HepG2 (cell line): ENCODE results near the gene CCDC192. TPM values are rescaled to one million over a fixed set of nuclear protein-coding genes. Genes with fewer than 3 reads are reported as not detected.

Experiments used
- ATAC-seq: fragments of 200-7000 bp; cut with Tn5 transposase; 3 replicates; pipeline ENCODE4 v1.9.1; 2020; ENCODE audit warnings: mild to moderate bottlenecking, moderate library complexity
- BruUV-seq: library from RNA; stranded (reverse); fragments of 400-500 nt; replicated peaks from 2 replicates; lab custom pipeline; 2021; lab: Mats Ljungman, UMichigan
- CTCF ChIA-PET: fragments of 300-600 bp; formaldehyde crosslinking; extraction: SDS; loops from one replicate; lab custom pipeline; 2021; ENCODE audit warnings: low total read pairs, inconsistent platforms, low intra/inter-chr PET ratio; lab: Yijun Ruan, JAX
- POLR2A ChIA-PET: fragments of 350-600 bp; sonication (Branson Sonifier 250); formaldehyde crosslinking; loops from one replicate; lab custom pipeline; 2020; ENCODE audit warnings: antibody characterized with exemption, inconsistent platforms; lab: Yijun Ruan, JAX
- DNase-seq: peaks from one replicate; pipeline ENCODE4 v3.0.0-alpha.2; 2015; ENCODE audit warnings: low spot score
- FAIRE-seq: peaks from 3 replicates; lab custom pipeline; 2011; peaks lifted over from hg19 to GRCh38; lab: Jason Lieb, UNC
- H2AFZ ChIP-seq: one replicate; pipeline ENCODE4 v1.6.1; 2011; ENCODE audit warnings: low read length, inconsistent platforms
- H3K27ac ChIP-seq: fragments of 300-600 bp; 3 replicates; pipeline ENCODE4 v1.8.0; 2011; ENCODE audit warnings: mixed run types, mild to moderate bottlenecking, mixed read lengths, low read length, inconsistent platforms; ENCODE audit not compliant: insufficient read depth; ENCODE audit errors: extremely low read length
- H3K27me3 ChIP-seq, 2 experiments: fragments of 200-600 bp in 1 of 2; 2 replicates in 1 of 2; 3 replicates in 1 of 2; pipeline versions ENCODE4 v1.6.0 to v1.8.0; 2011; ENCODE audit warnings: low read length in 2 of 2, mild to moderate bottlenecking in 2 of 2, moderate library complexity in 2 of 2, inconsistent platforms in 1 of 2; ENCODE audit not compliant: insufficient read depth in 2 of 2, control insufficient read depth in 1 of 2
- H3K36me3 ChIP-seq, 2 experiments: fragments of 200-600 bp in 1 of 2; replicated peaks in 1 of 2; 2 replicates in 1 of 2; 3 replicates in 1 of 2; pipeline versions ENCODE4 v1.5.1 to v1.8.0; 2011; ENCODE audit warnings: low read length in 2 of 2, inconsistent platforms in 1 of 2; ENCODE audit not compliant: insufficient read depth in 2 of 2, control insufficient read depth in 1 of 2
- H3K4me1 ChIP-seq: 2 replicates; pipeline ENCODE4 v1.5.1; 2012; ENCODE audit warnings: low read length, inconsistent platforms; ENCODE audit not compliant: insufficient read depth
- H3K4me2 ChIP-seq: 2 replicates; pipeline ENCODE4 v1.6.0; 2011; ENCODE audit warnings: low read depth, low read length, inconsistent platforms
- H3K4me3 ChIP-seq, 3 experiments: fragments of 200-600 bp in 1 of 3; sonication (generic), shearing (Covaris generic) in 1 of 3; replicated peaks in 1 of 3; 2 replicates each; pipeline ENCODE4 v1.5.1; 2011 to 2016; ENCODE audit warnings: low read length in 3 of 3, inconsistent platforms in 2 of 3, low read depth in 2 of 3, mild to moderate bottlenecking in 2 of 3, control low read depth in 1 of 3, mixed read lengths in 1 of 3; ENCODE audit not compliant: insufficient read depth in 1 of 3
- H3K79me2 ChIP-seq: one replicate; pipeline ENCODE4 v1.6.1; 2011; ENCODE audit warnings: low read length, inconsistent platforms; ENCODE audit not compliant: insufficient read depth
- H3K9ac ChIP-seq: 2 replicates; pipeline ENCODE4 v1.6.0; 2011; ENCODE audit warnings: mild to moderate bottlenecking, low read depth, low read length, inconsistent platforms; ENCODE audit not compliant: insufficient read depth
- H3K9me3 ChIP-seq: 2 replicates; pipeline ENCODE4 v1.5.1; 2012; ENCODE audit warnings: mild to moderate bottlenecking, low read length
- H4K20me1 ChIP-seq: 2 replicates; pipeline ENCODE4 v1.6.0; 2011; ENCODE audit warnings: inconsistent platforms, mild to moderate bottlenecking, low read length, moderate library complexity; ENCODE audit not compliant: insufficient read depth
- AGO2 ChIP-seq: fragments of 200-400 bp; formaldehyde crosslinking; optimal IDR thresholded peaks from 2 replicates; pipeline ENCODE3; 2017; ENCODE audit warnings: mild to moderate bottlenecking, low read depth, low read length, moderate library complexity
- FOXM1 ChIP-seq: sonication (generic); formaldehyde crosslinking; IDR thresholded peaks from 2 replicates; pipeline ENCODE4 v1.5.0; 2020; ENCODE audit warnings: missing genetic modification reagents
- IKZF1 ChIP-seq: fragments of 450-650 bp; IDR thresholded peaks from 2 replicates; pipeline ENCODE4 v1.7.1; 2016
- MYC ChIP-seq: sonication (generic); formaldehyde crosslinking; IDR thresholded peaks from 2 replicates; pipeline ENCODE4 v1.9.0; 2021; ENCODE audit warnings: missing genetic modification reagents, borderline replicate concordance
- NBN ChIP-seq: fragments of 450-650 bp; conservative IDR thresholded peaks from 2 replicates; pipeline ENCODE4 v1.6.1; 2017
- SP4 ChIP-seq: sonication (generic); formaldehyde crosslinking; IDR thresholded peaks from 2 replicates; pipeline ENCODE4 v1.8.1; 2023; ENCODE audit warnings: mild to moderate bottlenecking, missing genetic modification reagents
- ZNF207 ChIP-seq: fragments of 450-650 bp; IDR thresholded peaks from 2 replicates; pipeline ENCODE4 v1.6.1; 2016; ENCODE audit warnings: antibody characterized with exemption, borderline replicate concordance
- ZNF343 ChIP-seq: sonication (generic); formaldehyde crosslinking; IDR thresholded peaks from 2 replicates; pipeline ENCODE4 v1.4.0; 2020; ENCODE audit warnings: mild to moderate bottlenecking, missing genetic modification reagents
- ZNF615 ChIP-seq: sonication (generic); formaldehyde crosslinking; IDR thresholded peaks from 2 replicates; pipeline ENCODE4 v1.5.0; 2020; ENCODE audit warnings: mild to moderate bottlenecking, missing genetic modification reagents, borderline replicate concordance
- ZNF883 ChIP-seq: sonication (generic); formaldehyde crosslinking; IDR thresholded peaks from 2 replicates; pipeline ENCODE4 v1.5.1; 2020; ENCODE audit warnings: mild to moderate bottlenecking, missing genetic modification reagents; ENCODE audit errors: not compliant biosample characterization
- WGBS: methylation state at CpG from one replicate; pipeline ENCODE4 v1.1.6; 2017; ENCODE audit warnings: low lambda C conversion rate; 5-methylcytosine and 5-hydroxymethylcytosine counted together
- in situ Hi-C: cut with HindIII; loops from 2 replicates; pipeline ENCODE4 v1.10.0; 2017; ENCODE audit warnings: low pct_unique_long_range_greater_than_20kb; ENCODE audit not compliant: extremely low pct_ligation_motif_present
- intact Hi-C: fragments of 100-400 bp; cut with micrococcal nuclease; formaldehyde crosslinking; loops from one replicate; pipeline ENCODE4 v1.10.0; 2022; ENCODE audit not compliant: unreplicated experiment
- polyA plus RNA-seq, 8 experiments: library from polyadenylated mRNA; depleted of rRNA in 3 of 8; stranded (reverse) in 7 of 8; unstranded in 1 of 8; fragments of >200 nt; fragmentation: Illumina TruSeq in 4 of 8; extraction: Trizol in 4 of 8; gene quantifications; 2 replicates each; pipeline versions ENCODE4 v1.2.1 to v1.2.3, GENCODE V29; 2011 to 2016; ENCODE audit warnings: low read depth in 4 of 8, missing spikeins in 1 of 8, mixed read lengths in 1 of 8; ENCODE audit not compliant: insufficient read depth in 1 of 8
- total RNA-seq, 5 experiments: library from RNA; depleted of rRNA; stranded (reverse); fragments of >200 nt; fragmentation: Illumina TruSeq; extraction: Trizol; gene quantifications; 2 replicates each; pipeline ENCODE4 v1.2.3, GENCODE V29; 2016; ENCODE audit warnings: low read depth in 1 of 5
- TF ChIP-seq, protein P1 (sequence below): sonication (generic); formaldehyde crosslinking; IDR thresholded peaks from 2 replicates; pipeline ENCODE4 v1.4.0; 2020; ENCODE audit warnings: missing genetic modification reagents, borderline replicate concordance
- TF ChIP-seq, protein P2 (sequence below): IDR thresholded peaks from 2 replicates; pipeline ENCODE4 v1.6.1; 2016; ENCODE audit warnings: missing genetic modification reagents, missing compliant biosample characterization

CCDC192 gene
- total and polyA plus RNA-seq, 2 of the 13 experiments (the other 11 are each of a cell fraction or from before 2014, with no cell fraction given) = not detected

DNA sequence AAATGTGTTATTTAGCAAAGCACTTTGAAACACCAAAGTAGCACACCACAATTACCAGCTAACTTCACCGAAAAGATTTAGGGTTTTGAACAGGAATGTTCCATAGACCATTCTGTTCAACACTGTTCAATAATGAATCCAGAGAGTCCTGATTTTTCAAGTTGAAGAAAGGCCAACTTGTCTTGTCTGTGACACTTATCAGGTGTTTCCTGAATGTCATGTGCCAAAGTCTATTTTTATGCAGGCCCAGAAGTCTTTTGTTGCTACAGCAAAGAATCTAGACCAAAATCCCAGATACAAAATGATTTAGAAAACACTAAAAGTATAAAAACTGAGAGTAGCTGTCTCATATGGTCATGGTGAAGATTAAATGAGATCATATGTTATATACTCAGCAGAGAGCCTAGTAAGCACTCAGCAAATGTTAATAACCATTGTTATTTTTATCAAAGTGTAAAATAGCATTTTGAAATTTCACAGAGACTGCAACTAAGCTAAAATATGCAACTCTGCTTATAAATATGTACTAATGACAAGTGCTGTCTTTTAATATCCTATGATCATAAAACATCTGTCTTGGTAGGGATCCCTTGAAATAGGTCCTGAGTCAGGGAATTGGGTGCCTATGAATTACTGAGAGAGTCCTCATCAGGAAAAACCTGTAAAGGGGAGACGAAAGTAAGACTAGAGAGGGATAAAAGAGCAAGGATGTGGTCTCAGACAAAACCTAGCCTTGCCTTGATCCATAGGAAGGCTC lies 258.0 kb downstream of the CCDC192 start:
- DNase-seq (no peak), ATAC-seq (no peak), FAIRE-seq (no peak)
- 47% methylated on average over 2 of the region's 2 CpGs for WGBS
- ChIA-PET CTCF (no interaction called here), POLR2A (no interaction called here)
- H3K9me3 ChIP-seq = no peaks in the 10 kb centered on the region
- no peaks in the 10 kb centered on the region for H3K36me3 ChIP-seq
- intact Hi-C loops = no loop called here
- H3K9ac ChIP-seq = no peak overlapping the region
- H3K27me3 ChIP-seq = no peaks in the 10 kb centered on the region
- TF ChIP-seq, protein P1, sequence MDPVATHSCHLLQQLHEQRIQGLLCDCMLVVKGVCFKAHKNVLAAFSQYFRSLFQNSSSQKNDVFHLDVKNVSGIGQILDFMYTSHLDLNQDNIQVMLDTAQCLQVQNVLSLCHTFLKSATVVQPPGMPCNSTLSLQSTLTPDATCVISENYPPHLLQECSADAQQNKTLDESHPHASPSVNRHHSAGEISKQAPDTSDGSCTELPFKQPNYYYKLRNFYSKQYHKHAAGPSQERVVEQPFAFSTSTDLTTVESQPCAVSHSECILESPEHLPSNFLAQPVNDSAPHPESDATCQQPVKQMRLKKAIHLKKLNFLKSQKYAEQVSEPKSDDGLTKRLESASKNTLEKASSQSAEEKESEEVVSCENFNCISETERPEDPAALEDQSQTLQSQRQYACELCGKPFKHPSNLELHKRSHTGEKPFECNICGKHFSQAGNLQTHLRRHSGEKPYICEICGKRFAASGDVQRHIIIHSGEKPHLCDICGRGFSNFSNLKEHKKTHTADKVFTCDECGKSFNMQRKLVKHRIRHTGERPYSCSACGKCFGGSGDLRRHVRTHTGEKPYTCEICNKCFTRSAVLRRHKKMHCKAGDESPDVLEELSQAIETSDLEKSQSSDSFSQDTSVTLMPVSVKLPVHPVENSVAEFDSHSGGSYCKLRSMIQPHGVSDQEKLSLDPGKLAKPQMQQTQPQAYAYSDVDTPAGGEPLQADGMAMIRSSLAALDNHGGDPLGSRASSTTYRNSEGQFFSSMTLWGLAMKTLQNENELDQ (CRISPR knock-in tag) = no peak
- H4K20me1 ChIP-seq = no peaks in the 10 kb centered on the region
- in situ Hi-C loops = no loop called here
- H2AFZ ChIP-seq = no peak overlapping the region
- no TSS peak for BruUV-seq
- no peak overlapping the region for H3K27ac ChIP-seq
- H3K4me2 ChIP-seq = no peak overlapping the region
- H3K4me1 ChIP-seq = peaks cover 40% of the 10 kb centered on the region
- no peak overlapping the region for H3K4me3 ChIP-seq
- H3K79me2 ChIP-seq = no peaks in the 10 kb centered on the region

DNA sequence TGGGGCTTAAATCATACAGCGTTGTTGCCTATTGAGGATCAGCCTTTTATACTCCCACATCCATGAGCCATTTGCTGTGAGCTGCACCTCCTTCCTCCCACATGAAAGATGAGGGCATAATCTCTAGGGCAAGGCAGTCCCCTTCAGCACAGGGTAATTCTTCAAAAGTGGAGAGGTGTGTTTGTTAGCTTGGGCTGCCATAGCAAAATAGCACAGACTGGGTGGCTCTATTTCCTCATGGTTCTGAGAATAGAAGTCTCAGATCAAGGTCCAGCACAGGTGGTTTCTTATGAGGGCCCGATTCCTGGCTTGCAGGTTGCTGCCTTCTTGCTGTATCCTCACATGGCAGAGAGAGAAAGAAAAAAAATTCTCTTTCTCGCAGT lies 258.6 kb downstream of the CCDC192 start:
- peaks cover 38% of the 10 kb centered on the region for H3K4me1 ChIP-seq
- TF ChIP-seq ZNF207 (no peak), SP4 (no peak), NBN (no peak), ZNF343 (no peak), AGO2 (no peak), FOXM1 (CRISPR knock-in tag) (no peak), MYC (CRISPR knock-in tag) (no peak), IKZF1 (no peak), ZNF883 (CRISPR knock-in tag) (no peak), ZNF615 (CRISPR knock-in tag) (no peak)
- TF ChIP-seq, protein P2, sequence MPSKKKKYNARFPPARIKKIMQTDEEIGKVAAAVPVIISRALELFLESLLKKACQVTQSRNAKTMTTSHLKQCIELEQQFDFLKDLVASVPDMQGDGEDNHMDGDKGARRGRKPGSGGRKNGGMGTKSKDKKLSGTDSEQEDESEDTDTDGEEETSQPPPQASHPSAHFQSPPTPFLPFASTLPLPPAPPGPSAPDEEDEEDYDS = no peak
- DNase-seq = no peak
- in situ Hi-C loops = no loop called here
- no peak overlapping the region for H3K4me2 ChIP-seq
- POLR2A ChIA-PET = no interaction called here
- no peak overlapping the region for H3K4me3 ChIP-seq
- no peaks in the 10 kb centered on the region for H3K9me3 ChIP-seq
- BruUV-seq = no TSS peak
- no peak overlapping the region for H2AFZ ChIP-seq
- no peak overlapping the region for H3K9ac ChIP-seq
- ATAC-seq = no peak
- CTCF ChIA-PET = no interaction called here
- 68% methylated on average over 3 of the region's 3 CpGs for WGBS
- H4K20me1 ChIP-seq = no peaks in the 10 kb centered on the region
- no peaks in the 10 kb centered on the region for H3K36me3 ChIP-seq
- H3K27ac ChIP-seq = no peak overlapping the region
- H3K79me2 ChIP-seq = no peaks in the 10 kb centered on the region
- no peak for FAIRE-seq
- no peaks in the 10 kb centered on the region for H3K27me3 ChIP-seq
- intact Hi-C loops = no loop called here
